Astrocyte (in vitro differentiated cells and primary cell): ENCODE measurements around the gene COX19.

ENCODE experiments used
- EZH2 ChIP-seq: IDR thresholded peaks from 2 replicates; pipeline ENCODE4 v1.6.1; 2012; ENCODE audit warnings: mild to moderate bottlenecking, low read length, inconsistent platforms; ENCODE audit not compliant: insufficient read depth
- TF ChIP-seq, protein P1 (sequence below): IDR thresholded peaks from 2 replicates; pipeline ENCODE4 v1.5.1; 2011; ENCODE audit warnings: low read depth, mild to moderate bottlenecking, inconsistent platforms, low read length, moderate library complexity; ENCODE audit not compliant: insufficient read depth

DNA sequence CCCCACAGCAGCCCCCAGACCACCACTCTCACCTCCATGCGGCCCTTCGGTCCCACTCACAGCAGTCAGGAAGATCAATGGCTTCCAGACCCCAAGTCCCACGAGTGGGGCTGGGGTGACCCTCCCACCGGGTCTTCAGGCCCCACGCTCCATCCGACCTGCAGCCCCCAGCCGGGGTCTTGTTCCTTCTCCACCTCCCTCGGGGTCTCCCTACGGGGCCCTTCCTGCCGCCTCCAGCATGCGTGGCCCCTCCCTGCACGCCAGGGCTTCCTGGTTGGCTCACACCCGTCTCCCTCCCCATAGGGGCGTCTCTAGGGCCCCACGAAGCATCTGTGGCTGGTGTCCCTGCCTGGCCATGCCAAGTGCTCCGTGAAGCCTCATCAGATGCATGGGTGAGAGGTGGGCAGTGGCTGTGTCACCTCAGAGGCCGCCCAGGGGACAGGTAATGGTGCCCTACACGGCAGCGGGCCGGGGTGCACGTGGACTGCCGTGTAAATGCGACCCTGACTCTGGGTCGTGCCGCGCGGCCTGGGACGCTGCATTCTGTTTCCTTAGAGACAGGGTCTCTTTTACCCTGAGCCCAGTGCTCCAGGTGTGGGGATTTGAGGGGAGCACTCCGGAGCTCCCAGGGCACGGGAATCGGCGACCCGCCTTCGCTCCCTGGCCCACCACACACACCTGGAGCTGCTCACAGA lies 40.7 kb downstream of the COX19 start:
- TF ChIP-seq, protein P1, sequence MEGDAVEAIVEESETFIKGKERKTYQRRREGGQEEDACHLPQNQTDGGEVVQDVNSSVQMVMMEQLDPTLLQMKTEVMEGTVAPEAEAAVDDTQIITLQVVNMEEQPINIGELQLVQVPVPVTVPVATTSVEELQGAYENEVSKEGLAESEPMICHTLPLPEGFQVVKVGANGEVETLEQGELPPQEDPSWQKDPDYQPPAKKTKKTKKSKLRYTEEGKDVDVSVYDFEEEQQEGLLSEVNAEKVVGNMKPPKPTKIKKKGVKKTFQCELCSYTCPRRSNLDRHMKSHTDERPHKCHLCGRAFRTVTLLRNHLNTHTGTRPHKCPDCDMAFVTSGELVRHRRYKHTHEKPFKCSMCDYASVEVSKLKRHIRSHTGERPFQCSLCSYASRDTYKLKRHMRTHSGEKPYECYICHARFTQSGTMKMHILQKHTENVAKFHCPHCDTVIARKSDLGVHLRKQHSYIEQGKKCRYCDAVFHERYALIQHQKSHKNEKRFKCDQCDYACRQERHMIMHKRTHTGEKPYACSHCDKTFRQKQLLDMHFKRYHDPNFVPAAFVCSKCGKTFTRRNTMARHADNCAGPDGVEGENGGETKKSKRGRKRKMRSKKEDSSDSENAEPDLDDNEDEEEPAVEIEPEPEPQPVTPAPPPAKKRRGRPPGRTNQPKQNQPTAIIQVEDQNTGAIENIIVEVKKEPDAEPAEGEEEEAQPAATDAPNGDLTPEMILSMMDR = no peak
- no peak for TF ChIP-seq EZH2
